T-helper 22 cell (primary cell): ENCODE data around the gene F2R.
"Not testable (repeated sequence)": the region's sequence is repeated elsewhere in the genome, so short reads cannot be mapped to it uniquely, and the experiment has no call there.

ENCODE experiments used
- DNase-seq: peaks from one replicate; pipeline ENCODE4 v3.0.0-alpha.2; 2020; ENCODE audit warnings: low read depth

F2R gene

GRCh38 chr5:76718880-76719279 lies 3.0 kb downstream of the F2R start:
- no peak for DNase-seq

- no peak for DNase-seq
These were observed 5.2 kb downstream of the F2R start for GRCh38 chr5:76720988-76721569.

GRCh38 chr5:76723266-76723665 lies 7.3 kb downstream of the F2R start:
- DNase-seq: no peak

GRCh38 chr5:76723906-76724305 lies 8.0 kb downstream of the F2R start:
- DNase-seq: no peak

- no peak for DNase-seq
These were observed 8.9 kb downstream of the F2R start for GRCh38 chr5:76724871-76725270.

- no peak for DNase-seq
These were observed 13.0 kb downstream of the F2R start for GRCh38 chr5:76728965-76729364.

GRCh38 chr5:76729373-76730290 lies 13.7 kb downstream of the F2R start:
- DNase-seq: no peak

- no peak for DNase-seq
These were observed 16.6 kb downstream of the F2R start for GRCh38 chr5:76732405-76733048.

- DNase-seq: peak; percentile 39
These were observed 17.1 kb downstream of the F2R start for GRCh38 chr5:76733049-76733417.

GRCh38 chr5:76735762-76736545 lies 20.0 kb downstream of the F2R start:
- no peak for DNase-seq

GRCh38 chr5:76736679-76737556 lies 21.0 kb downstream of the F2R start:
- no peak for DNase-seq

- DNase-seq: no peak
These were observed 21.9 kb downstream of the F2R start for GRCh38 chr5:76737846-76738245.

- DNase-seq: not testable (repeated sequence)
These were observed 25.6 kb downstream of the F2R start for GRCh38 chr5:76741506-76741905.

GRCh38 chr5:76742583-76742982 lies 26.7 kb downstream of the F2R start:
- DNase-seq: no peak

GRCh38 chr5:76744632-76745031 lies 28.7 kb downstream of the F2R start:
- DNase-seq: no peak

GRCh38 chr5:76745670-76746069 lies 29.7 kb downstream of the F2R start:
- DNase-seq: no peak

- no peak for DNase-seq
These were observed 30.8 kb downstream of the F2R start for GRCh38 chr5:76746677-76747076.

GRCh38 chr5:76747706-76748105 lies 31.8 kb downstream of the F2R start:
- DNase-seq: no peak

GRCh38 chr5:76751291-76751690 lies 35.4 kb downstream of the F2R start:
- DNase-seq: no peak

- DNase-seq: no peak
These were observed 38.7 kb downstream of the F2R start for GRCh38 chr5:76754668-76755078.
